ENCODE measurements around the gene IGFL4. TPM values are rescaled to one million over a fixed set of nuclear protein-coding genes. Genes with fewer than 3 reads are reported as not detected.

The IGFL4 gene
- polyA plus RNA-seq, 3 donors = not detected

DNA sequence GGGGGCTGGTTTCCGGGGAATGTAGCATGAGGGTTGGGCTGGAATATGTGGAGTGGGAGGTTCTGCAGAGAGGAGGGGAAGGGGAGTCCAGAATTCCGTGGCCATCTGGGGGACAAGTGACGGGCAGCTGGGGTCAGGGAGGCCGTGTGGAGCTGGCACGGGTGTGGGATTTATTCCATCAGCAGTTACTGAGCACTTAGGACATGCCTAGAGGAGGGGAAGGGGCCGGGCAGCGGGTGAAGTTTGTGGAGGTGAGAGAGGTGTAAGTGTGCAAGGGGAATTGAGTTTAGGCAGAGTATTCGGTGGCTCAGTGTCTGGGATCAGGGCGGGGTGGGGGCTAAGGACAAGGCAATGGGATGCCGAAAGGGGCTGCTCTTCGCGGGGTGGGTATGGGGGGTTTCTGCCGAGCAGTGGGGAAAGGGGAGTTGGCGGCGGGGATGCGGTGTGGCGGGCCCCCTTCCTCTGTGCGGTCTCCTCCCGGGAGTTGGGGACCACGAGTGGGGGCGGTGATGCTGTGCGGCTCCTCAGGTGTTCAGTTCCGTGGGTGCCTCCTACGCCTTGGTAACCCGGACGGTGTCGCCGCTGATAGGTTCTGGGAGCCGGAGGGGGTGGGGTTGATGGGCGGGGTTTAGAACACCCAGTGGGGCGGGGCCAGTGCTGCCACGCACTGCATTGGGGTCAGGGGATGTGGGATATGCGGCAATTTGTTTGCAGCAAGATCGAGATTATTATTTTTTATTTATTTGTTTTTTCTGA lies 40.1 kb downstream of the IGFL4 start:
- Mint-ChIP-seq H3K9me3 (peaks cover 0 to 10% (median 1%) of the 10 kb centered on the region in 7 donors), H3K4me3 (peak overlapping the region; percentile 56 to 73), H3K27ac (peak overlapping the region in 2 of 7 donors; percentile 3 to 10), H3K36me3 (peaks cover 25 to 34% of the 10 kb centered on the region in 2 donors), H3K27me3 (ENCODE audit: low read depth in 3 of 3) (peaks cover 21 to 28% (median 21%) of the 10 kb centered on the region in 3 donors), H3K4me1 (peaks cover 20% of the 10 kb centered on the region)
- Histone ChIP-seq H3K36me3 (replicated peaks in 1 of 2; ENCODE audit: control insufficient read depth in 1 of 2, insufficient read depth in 2 of 2, low read length in 2 of 2) (peaks cover 6 to 11% of the 10 kb centered on the region in 2 donors), H3K79me2 (ENCODE audit: insufficient read depth, low read length) (no peaks in the 10 kb centered on the region), H3K27me3 (ENCODE audit: control insufficient read depth in 2 of 2, insufficient read depth in 2 of 2, low read length in 2 of 2) (peaks cover 3 to 15% of the 10 kb centered on the region in 2 donors), H4K20me1 (ENCODE audit: insufficient read depth, low read length) (peaks cover 25% of the 10 kb centered on the region), H3K4me1 (ENCODE audit: control insufficient read depth in 1 of 2, insufficient read depth in 2 of 2, low read length in 2 of 2) (peaks cover 20 to 22% of the 10 kb centered on the region in 2 donors), H2AFZ (ENCODE audit: insufficient read depth, low read depth, low read length, poor library complexity, severe bottlenecking) (peak overlapping the region; percentile 8), H3K4me3 (replicated peaks in 1 of 3; ENCODE audit: low read depth in 2 of 3, low read length in 3 of 3) (no peak overlapping the region), H3K4me2 (replicated peaks; ENCODE audit: extremely low read depth, low read length, poor library complexity, severe bottlenecking) (peak overlapping the region; percentile 24), H3K9ac (ENCODE audit: insufficient read depth, low read length, poor library complexity, severe bottlenecking) (no peak overlapping the region), H3K9me3 (replicated peaks in 1 of 2; ENCODE audit: control insufficient read depth in 1 of 2, insufficient read depth in 1 of 2, low read length in 2 of 2) (no peaks in the 10 kb centered on the region), H3K27ac (ENCODE audit: low read depth in 1 of 2, low read length in 2 of 2) (no peak overlapping the region)
- 3% methylated on average over 22 of the region's 34 CpGs for WGBS (ENCODE audit: insufficient coverage)
- TF ChIP-seq, protein P1, sequence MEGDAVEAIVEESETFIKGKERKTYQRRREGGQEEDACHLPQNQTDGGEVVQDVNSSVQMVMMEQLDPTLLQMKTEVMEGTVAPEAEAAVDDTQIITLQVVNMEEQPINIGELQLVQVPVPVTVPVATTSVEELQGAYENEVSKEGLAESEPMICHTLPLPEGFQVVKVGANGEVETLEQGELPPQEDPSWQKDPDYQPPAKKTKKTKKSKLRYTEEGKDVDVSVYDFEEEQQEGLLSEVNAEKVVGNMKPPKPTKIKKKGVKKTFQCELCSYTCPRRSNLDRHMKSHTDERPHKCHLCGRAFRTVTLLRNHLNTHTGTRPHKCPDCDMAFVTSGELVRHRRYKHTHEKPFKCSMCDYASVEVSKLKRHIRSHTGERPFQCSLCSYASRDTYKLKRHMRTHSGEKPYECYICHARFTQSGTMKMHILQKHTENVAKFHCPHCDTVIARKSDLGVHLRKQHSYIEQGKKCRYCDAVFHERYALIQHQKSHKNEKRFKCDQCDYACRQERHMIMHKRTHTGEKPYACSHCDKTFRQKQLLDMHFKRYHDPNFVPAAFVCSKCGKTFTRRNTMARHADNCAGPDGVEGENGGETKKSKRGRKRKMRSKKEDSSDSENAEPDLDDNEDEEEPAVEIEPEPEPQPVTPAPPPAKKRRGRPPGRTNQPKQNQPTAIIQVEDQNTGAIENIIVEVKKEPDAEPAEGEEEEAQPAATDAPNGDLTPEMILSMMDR (IDR thresholded peaks at IDR 0.05) = no peak
- peak in 2 of 3 donors; percentile 9 to 12 for DNase-seq
- intact Hi-C loops (cut with micrococcal nuclease) = no loop called here

DNA sequence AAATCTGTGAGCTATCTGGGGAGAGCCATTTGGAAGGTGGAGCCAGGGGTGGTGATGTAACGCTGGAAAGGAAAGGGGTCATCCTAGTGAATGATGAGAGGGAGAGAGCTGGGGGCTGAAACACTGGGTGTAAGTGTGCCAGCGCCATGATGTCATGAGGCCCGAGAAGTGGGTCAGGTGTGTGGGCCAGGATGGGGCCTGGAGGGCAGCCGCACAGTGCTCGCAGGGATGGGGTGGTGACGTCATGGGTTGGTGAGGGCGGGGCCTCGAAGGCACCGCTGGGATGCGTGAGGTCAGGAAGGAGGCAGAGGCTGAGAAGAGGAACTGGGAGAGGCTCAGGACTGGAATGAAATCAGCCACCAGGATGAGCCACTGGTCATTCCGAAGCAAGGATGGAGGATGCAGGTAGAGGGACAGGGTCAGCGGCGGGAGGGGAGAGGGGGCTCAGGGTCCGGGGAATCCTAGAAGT lies 41.1 kb downstream of the IGFL4 start:
- no peak overlapping the region for H3K4me3 ChIP-seq (replicated peaks in 1 of 3; ENCODE audit: low read depth in 2 of 3, low read length in 3 of 3)
- peaks cover 0 to 10% (median 1%) of the 10 kb centered on the region in 7 donors for H3K9me3 Mint-ChIP-seq
- H3K27me3 Mint-ChIP-seq (ENCODE audit: low read depth in 3 of 3) = peaks cover 21 to 28% (median 21%) of the 10 kb centered on the region in 3 donors
- peak; percentile 41 to 78 (median 47) for DNase-seq
- WGBS (ENCODE audit: insufficient coverage) = 29% methylated on average over 14 of the region's 14 CpGs
- no peak overlapping the region for H3K4me2 ChIP-seq (replicated peaks; ENCODE audit: extremely low read depth, low read length, poor library complexity, severe bottlenecking)
- H3K4me1 ChIP-seq (ENCODE audit: control insufficient read depth in 1 of 2, insufficient read depth in 2 of 2, low read length in 2 of 2) = peaks cover 23 to 27% of the 10 kb centered on the region in 2 donors
- intact Hi-C loops (cut with micrococcal nuclease) = no loop called here
- peak overlapping the region; percentile 8 for H2AFZ ChIP-seq (ENCODE audit: insufficient read depth, low read depth, low read length, poor library complexity, severe bottlenecking)
- no peak overlapping the region for H3K27ac ChIP-seq (ENCODE audit: low read depth in 1 of 2, low read length in 2 of 2)
- H3K9ac ChIP-seq (ENCODE audit: insufficient read depth, low read length, poor library complexity, severe bottlenecking) = no peak overlapping the region
- H3K9me3 ChIP-seq (replicated peaks in 1 of 2; ENCODE audit: control insufficient read depth in 1 of 2, insufficient read depth in 1 of 2, low read length in 2 of 2) = no peaks in the 10 kb centered on the region
- peak overlapping the region in 3 of 7 donors; percentile 42 to 79 (median 73) for H3K27ac Mint-ChIP-seq
- H3K4me3 Mint-ChIP-seq = peak overlapping the region in 1 of 2 donors; percentile 73
- H4K20me1 ChIP-seq (ENCODE audit: insufficient read depth, low read length) = peaks cover 25% of the 10 kb centered on the region
- H3K36me3 ChIP-seq (replicated peaks in 1 of 2; ENCODE audit: control insufficient read depth in 1 of 2, insufficient read depth in 2 of 2, low read length in 2 of 2) = peaks cover 6 to 11% of the 10 kb centered on the region in 2 donors
- no peaks in the 10 kb centered on the region for H3K79me2 ChIP-seq (ENCODE audit: insufficient read depth, low read length)
- peaks cover 3 to 15% of the 10 kb centered on the region in 2 donors for H3K27me3 ChIP-seq (ENCODE audit: control insufficient read depth in 2 of 2, insufficient read depth in 2 of 2, low read length in 2 of 2)
- H3K36me3 Mint-ChIP-seq = peaks cover 20 to 30% of the 10 kb centered on the region in 2 donors
- TF ChIP-seq, protein P1 (IDR thresholded peaks at IDR 0.05) = no peak
- peaks cover 20% of the 10 kb centered on the region for H3K4me1 Mint-ChIP-seq
